GM23338 (cell line): ENCODE measurements around the gene SLC12A3. TPM values are rescaled to one million over a fixed set of nuclear protein-coding genes. Genes with fewer than 3 reads are reported as not detected.

Experiments used
- ATAC-seq: fragments of 200-7000 bp; cut with Tn5 transposase; 3 replicates; pipeline ENCODE4 v1.9.1; 2020
- DNase-seq: peaks from one replicate; pipeline ENCODE4 v3.0.0-alpha.2; 2015; ENCODE audit warnings: low spot score
- H2AFZ ChIP-seq: fragments of 200-600 bp; sonication (generic); 2 replicates; pipeline ENCODE4 v1.8.0; 2016; ENCODE audit warnings: antibody characterized with exemption, mild to moderate bottlenecking, moderate library complexity
- H3F3A ChIP-seq: fragments of 200-600 bp; sonication (generic); replicated peaks from 2 replicates; pipeline ENCODE4 v1.8.0; 2017; ENCODE audit warnings: antibody characterized with exemption, mixed run types, low read depth
- H3K27ac ChIP-seq: fragments of 200-600 bp; sonication (generic); 2 replicates; pipeline ENCODE4 v1.6.1; 2016; ENCODE audit warnings: low read depth
- H3K27me3 ChIP-seq: fragments of 200-600 bp; sonication (generic); 2 replicates; pipeline ENCODE4 v1.8.0; 2016; ENCODE audit warnings: mild to moderate bottlenecking, mixed run types, moderate library complexity; ENCODE audit not compliant: insufficient read depth
- H3K36me3 ChIP-seq: fragments of 200-600 bp; sonication (generic); 2 replicates; pipeline ENCODE4 v1.8.0; 2016; ENCODE audit warnings: mild to moderate bottlenecking; ENCODE audit not compliant: insufficient read depth
- H3K4me1 ChIP-seq: fragments of 200-600 bp; sonication (generic); 2 replicates; pipeline ENCODE4 v1.8.0; 2016; ENCODE audit warnings: mild to moderate bottlenecking, moderate library complexity; ENCODE audit not compliant: insufficient read depth
- H3K4me2 ChIP-seq: fragments of 200-600 bp; sonication (generic); 2 replicates; pipeline ENCODE4 v1.7.1; 2017; ENCODE audit warnings: mixed run types
- H3K4me3 ChIP-seq: fragments of 200-600 bp; sonication (generic); 2 replicates; pipeline ENCODE4 v1.6.1; 2016; ENCODE audit warnings: mixed run types
- H3K79me2 ChIP-seq: fragments of 200-600 bp; sonication (generic); replicated peaks from 2 replicates; pipeline ENCODE4 v1.8.0; 2017; ENCODE audit warnings: mild to moderate bottlenecking; ENCODE audit not compliant: insufficient read depth
- H3K9me2 ChIP-seq: fragments of 200-600 bp; sonication (generic); 2 replicates; pipeline ENCODE4 v1.8.0; 2017; ENCODE audit not compliant: insufficient read depth
- H4K20me1 ChIP-seq: fragments of 200-600 bp; sonication (generic); replicated peaks from 2 replicates; pipeline ENCODE4 v1.8.0; 2017; ENCODE audit warnings: mild to moderate bottlenecking; ENCODE audit not compliant: insufficient read depth
- H3K27ac Mint-ChIP-seq: 2 replicates; pipeline ENCODE4 v1.8.0; 2020; ENCODE audit warnings: inconsistent platforms, mild to moderate bottlenecking, moderate library complexity, mixed read lengths
- H3K27me3 Mint-ChIP-seq: 3 replicates; pipeline ENCODE4 v1.8.0; 2022; ENCODE audit warnings: low read depth, mild to moderate bottlenecking, moderate library complexity, mixed read lengths, inconsistent platforms; ENCODE audit not compliant: insufficient read depth, poor library complexity
- H3K36me3 Mint-ChIP-seq: 3 replicates; pipeline ENCODE4 v1.8.0; 2021; ENCODE audit warnings: low read depth, mild to moderate bottlenecking, inconsistent platforms, moderate library complexity, mixed read lengths
- H3K4me1 Mint-ChIP-seq: 3 replicates; pipeline ENCODE4 v1.8.0; 2020; ENCODE audit warnings: mild to moderate bottlenecking, inconsistent platforms, mixed read lengths
- H3K4me3 Mint-ChIP-seq: 3 replicates; pipeline ENCODE4 v1.8.0; 2021; ENCODE audit warnings: moderate library complexity, mild to moderate bottlenecking, inconsistent platforms, mixed read lengths
- H3K9me3 Mint-ChIP-seq: 3 replicates; pipeline ENCODE4 v1.8.0; 2020; ENCODE audit warnings: moderate library complexity, mild to moderate bottlenecking, inconsistent platforms, mixed read lengths
- CREB1 ChIP-seq: fragments of 250-450 bp; sonication (Bioruptor Pico); IDR thresholded peaks from 2 replicates; pipeline ENCODE4 v1.5.0; 2020; ENCODE audit warnings: low read depth, mild to moderate bottlenecking, moderate library complexity
- ETS1 ChIP-seq: IDR thresholded peaks from 2 replicates; pipeline ENCODE4 v1.6.1; 2016; ENCODE audit warnings: antibody characterized with exemption
- NANOG ChIP-seq: IDR thresholded peaks from 2 replicates; pipeline ENCODE4 v1.6.1; 2016; ENCODE audit warnings: antibody characterized with exemption, borderline replicate concordance
- STAT1 ChIP-seq: IDR thresholded peaks from one replicate; pipeline ENCODE4 v1.6.1; 2016; ENCODE audit warnings: antibody characterized with exemption; ENCODE audit not compliant: unreplicated experiment
- ZNF114 ChIP-seq: fragments of 250-450 bp; sonication (Bioruptor Pico); IDR thresholded peaks from 2 replicates; pipeline ENCODE4 v1.5.0; 2020; ENCODE audit warnings: mild to moderate bottlenecking, moderate library complexity
- ZNF462 ChIP-seq: fragments of 250-450 bp; sonication (Bioruptor Pico); IDR thresholded peaks from 2 replicates; pipeline ENCODE4 v1.5.0; 2020; ENCODE audit warnings: mild to moderate bottlenecking, moderate library complexity
- polyA plus RNA-seq: library from polyadenylated mRNA; unstranded; fragments of >200 nt; fragmentation: Nextera tagmentation; extraction: Ambion mirVana; gene quantifications from 2 replicates; pipeline ENCODE4 v1.2.1, GENCODE V29; 2016
- total RNA-seq: library from RNA; depleted of rRNA; stranded (reverse); fragments of >200 nt; shearing (Covaris generic); gene quantifications from 2 replicates; pipeline ENCODE4 v1.2.3, GENCODE V29; 2014

The SLC12A3 gene
- total and polyA plus RNA-seq, 2 experiments from 2014 or later, result not detected

DNA sequence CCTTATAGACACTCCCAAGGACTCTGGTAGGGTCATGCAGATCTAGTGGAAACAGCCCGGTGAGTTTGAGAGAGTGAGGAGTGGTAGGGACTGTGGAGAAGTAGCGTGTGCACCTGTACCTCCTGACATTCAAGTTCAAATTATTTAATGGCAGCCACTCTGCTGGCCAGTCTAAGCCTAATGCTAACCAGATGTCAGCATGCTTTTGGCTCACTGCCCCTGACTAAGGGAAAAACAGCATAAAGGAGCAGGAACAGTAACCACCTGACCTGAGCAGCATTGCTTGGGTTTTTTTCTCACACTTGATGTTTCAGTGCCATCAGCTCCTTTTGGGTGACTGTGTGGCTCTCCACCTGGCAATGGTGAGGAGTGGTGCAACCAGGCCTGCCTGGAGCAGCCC, 23.8 kb upstream of the SLC12A3 start (continued):
- TF ChIP-seq ZNF462 (CRISPR knock-in tag) (no peak), STAT1 (no peak)

- Histone ChIP-seq H3K27ac (no peak overlapping the region), H3K9me2 (no peaks in the 10 kb centered on the region), H4K20me1 (no peaks in the 10 kb centered on the region), H3K36me3 (peaks cover 27% of the 10 kb centered on the region), H2AFZ (no peak overlapping the region), H3K27me3 (no peaks in the 10 kb centered on the region), H3K79me2 (no peaks in the 10 kb centered on the region), H3K4me3 (no peak overlapping the region), H3F3A (no peaks in the 10 kb centered on the region), H3K4me2 (no peak overlapping the region), H3K4me1 (no peaks in the 10 kb centered on the region)
- peaks cover 6% of the 10 kb centered on the region for H3K27me3 Mint-ChIP-seq
- no peak for DNase-seq
- no peaks in the 10 kb centered on the region for H3K9me3 Mint-ChIP-seq
- H3K27ac Mint-ChIP-seq, result no peak overlapping the region
- ATAC-seq, result no peak
- H3K4me3 Mint-ChIP-seq, result no peak overlapping the region
- peaks cover 80% of the 10 kb centered on the region for H3K36me3 Mint-ChIP-seq
- H3K4me1 Mint-ChIP-seq, result no peaks in the 10 kb centered on the region
- TF ChIP-seq NANOG (no peak), STAT1 (no peak), ETS1 (no peak), ZNF114 (no peak), CREB1 (CRISPR knock-in tag) (no peak), ZNF462 (CRISPR knock-in tag) (no peak)
Measured at GRCh38 chr16:56841659-56842058, 23.3 kb upstream of the SLC12A3 start.
